HEK293 (cell line): ENCODE measurements around the gene DMGDH.

ENCODE experiments used
- CTCF ChIA-PET: fragments of 350-600 bp; formaldehyde crosslinking; extraction: SDS; loops from one replicate; lab custom pipeline; 2021; ENCODE audit warnings: antibody characterized with exemption; lab: Yijun Ruan, JAX
- POLR2A ChIA-PET: fragments of 300-600 bp; formaldehyde crosslinking; extraction: SDS; loops from one replicate; lab custom pipeline; 2020; ENCODE audit warnings: antibody characterized with exemption, inconsistent platforms; lab: Yijun Ruan, JAX
- H3K27ac ChIP-seq: fragments of 200-500 bp; sonication (Bioruptor generic); 2 replicates; pipeline ENCODE4 v1.5.1; 2014; ENCODE audit warnings: low read depth, low read length, control low read depth, inconsistent platforms; ENCODE audit errors: extremely low read depth
- H3K36me3 ChIP-seq, 2 experiments: fragments of 200-500 bp in 1 of 2; sonication (Bioruptor generic) in 1 of 2; 1 replicate in 1 of 2; 2 replicates in 1 of 2; pipeline ENCODE4 v1.5.1; 2014 to 2017; ENCODE audit warnings: inconsistent platforms in 2 of 2, low read length in 2 of 2; ENCODE audit not compliant: control insufficient read depth in 2 of 2, insufficient read depth in 1 of 2
- H3K4me1 ChIP-seq: fragments of 200-500 bp; sonication (Bioruptor generic); 2 replicates; pipeline ENCODE4 v1.5.1; 2014; ENCODE audit warnings: mild to moderate bottlenecking, low read length, inconsistent platforms; ENCODE audit not compliant: control insufficient read depth, insufficient read depth
- H3K4me3 ChIP-seq: 2 replicates; pipeline ENCODE4 v1.5.1; 2011; ENCODE audit warnings: low read depth, mild to moderate bottlenecking, control low read depth, low read length, moderate library complexity
- H3K9me3 ChIP-seq: fragments of 200-500 bp; sonication (Bioruptor generic); 2 replicates; pipeline ENCODE4 v1.5.1; 2014; ENCODE audit warnings: low read depth, low read length, inconsistent platforms; ENCODE audit not compliant: control insufficient read depth, insufficient read depth
- GFI1B ChIP-seq: fragments of 450-650 bp; formaldehyde crosslinking; IDR thresholded peaks from 2 replicates; pipeline ENCODE4 v1.5.1; 2016; ENCODE audit warnings: missing biosample characterization, missing genetic modification characterization
- IKZF3 ChIP-seq: fragments of 450-650 bp; IDR thresholded peaks from 2 replicates; pipeline ENCODE4 v1.5.0; 2018; ENCODE audit warnings: missing biosample characterization, mild to moderate bottlenecking, missing genetic modification characterization, moderate library complexity
- OSR2 ChIP-seq: fragments of 450-650 bp; formaldehyde crosslinking; IDR thresholded peaks from 2 replicates; pipeline ENCODE4 v1.5.1; 2016; ENCODE audit warnings: missing biosample characterization, missing genetic modification characterization
- SALL2 ChIP-seq: fragments of 450-650 bp; formaldehyde crosslinking; IDR thresholded peaks from 2 replicates; pipeline ENCODE4 v1.5.0; 2017; ENCODE audit warnings: missing biosample characterization, mild to moderate bottlenecking, missing genetic modification characterization, borderline replicate concordance
- SETDB1 ChIP-seq: IDR thresholded peaks from one replicate; pipeline ENCODE4 v1.6.1; 2017; ENCODE audit warnings: mild to moderate bottlenecking, low read length, moderate library complexity, mixed read lengths; ENCODE audit not compliant: insufficient read length
- ZBTB48 ChIP-seq: fragments of 450-650 bp; formaldehyde crosslinking; IDR thresholded peaks from 2 replicates; pipeline ENCODE4 v1.5.1; 2016; ENCODE audit warnings: missing biosample characterization, missing genetic modification characterization
- ZBTB8A ChIP-seq: fragments of 450-650 bp; formaldehyde crosslinking; IDR thresholded peaks from 2 replicates; pipeline ENCODE4 v1.5.1; 2016; ENCODE audit warnings: missing biosample characterization, missing genetic modification characterization
- ZNF10 ChIP-seq: fragments of 450-650 bp; formaldehyde crosslinking; IDR thresholded peaks from 2 replicates; pipeline ENCODE4 v1.5.1; 2017; ENCODE audit warnings: missing biosample characterization, missing genetic modification characterization
- ZNF121 ChIP-seq: fragments of 450-650 bp; formaldehyde crosslinking; IDR thresholded peaks from 2 replicates; pipeline ENCODE4 v1.5.1; 2016; ENCODE audit warnings: missing biosample characterization, missing genetic modification characterization
- ZNF214 ChIP-seq: fragments of 450-650 bp; formaldehyde crosslinking; IDR thresholded peaks from 2 replicates; pipeline ENCODE4 v1.5.1; 2017; ENCODE audit warnings: missing biosample characterization, mild to moderate bottlenecking, missing genetic modification characterization, borderline replicate concordance
- ZNF37A ChIP-seq: fragments of 450-650 bp; IDR thresholded peaks from 2 replicates; pipeline ENCODE4 v1.5.1; 2018; ENCODE audit warnings: missing biosample characterization, missing genetic modification characterization
- ZNF48 ChIP-seq: fragments of 450-650 bp; formaldehyde crosslinking; IDR thresholded peaks from 2 replicates; pipeline ENCODE4 v1.5.1; 2016; ENCODE audit warnings: missing biosample characterization, missing genetic modification characterization
- ZNF544 ChIP-seq: fragments of 450-650 bp; formaldehyde crosslinking; IDR thresholded peaks from 2 replicates; pipeline ENCODE4 v1.5.0; 2017; ENCODE audit warnings: missing biosample characterization, missing genetic modification characterization
- ZNF548 ChIP-seq: fragments of 450-650 bp; formaldehyde crosslinking; IDR thresholded peaks from 2 replicates; pipeline ENCODE4 v1.5.1; 2016; ENCODE audit warnings: missing biosample characterization, missing genetic modification characterization
- ZNF585B ChIP-seq: fragments of 450-650 bp; formaldehyde crosslinking; IDR thresholded peaks from 2 replicates; pipeline ENCODE4 v1.5.1; 2016; ENCODE audit warnings: missing biosample characterization, missing genetic modification characterization
- ZNF777 ChIP-seq: fragments of 450-650 bp; formaldehyde crosslinking; IDR thresholded peaks from 2 replicates; pipeline ENCODE4 v1.5.1; 2017; ENCODE audit warnings: missing biosample characterization, missing genetic modification characterization, borderline replicate concordance
- ZNF830 ChIP-seq: fragments of 450-650 bp; IDR thresholded peaks from 2 replicates; pipeline ENCODE4 v1.5.0; 2018; ENCODE audit warnings: missing biosample characterization, missing genetic modification characterization, low read depth, mild to moderate bottlenecking, moderate library complexity
- ZXDB ChIP-seq: fragments of 450-650 bp; formaldehyde crosslinking; IDR thresholded peaks from 2 replicates; pipeline ENCODE4 v1.5.1; 2016; ENCODE audit warnings: missing biosample characterization, missing genetic modification characterization
- TF ChIP-seq, protein P1 (sequence below): fragments of 450-650 bp; formaldehyde crosslinking; IDR thresholded peaks from 2 replicates; pipeline ENCODE4 v1.5.1; 2016; ENCODE audit warnings: missing biosample characterization, missing genetic modification characterization
- TF ChIP-seq, protein P2 (sequence below): fragments of 450-650 bp; formaldehyde crosslinking; IDR thresholded peaks from 2 replicates; pipeline ENCODE4 v1.5.1; 2016; ENCODE audit warnings: missing biosample characterization, missing genetic modification characterization
- TF ChIP-seq, protein P3 (sequence below): fragments of 450-650 bp; formaldehyde crosslinking; conservative IDR thresholded peaks from 2 replicates; pipeline ENCODE4 v1.5.1; 2016; ENCODE audit warnings: low read depth, missing biosample characterization, missing genetic modification characterization
- TF ChIP-seq, protein P4 (sequence below): fragments of 450-650 bp; formaldehyde crosslinking; optimal IDR thresholded peaks from 2 replicates; pipeline ENCODE3; 2016; ENCODE audit warnings: missing biosample characterization, mild to moderate bottlenecking, missing genetic modification characterization
- TF ChIP-seq, protein P5 (sequence below): fragments of 450-650 bp; formaldehyde crosslinking; IDR thresholded peaks from 2 replicates; pipeline ENCODE4 v1.5.1; 2017; ENCODE audit warnings: missing biosample characterization, mild to moderate bottlenecking, missing genetic modification characterization, moderate library complexity

The DMGDH gene

DNA sequence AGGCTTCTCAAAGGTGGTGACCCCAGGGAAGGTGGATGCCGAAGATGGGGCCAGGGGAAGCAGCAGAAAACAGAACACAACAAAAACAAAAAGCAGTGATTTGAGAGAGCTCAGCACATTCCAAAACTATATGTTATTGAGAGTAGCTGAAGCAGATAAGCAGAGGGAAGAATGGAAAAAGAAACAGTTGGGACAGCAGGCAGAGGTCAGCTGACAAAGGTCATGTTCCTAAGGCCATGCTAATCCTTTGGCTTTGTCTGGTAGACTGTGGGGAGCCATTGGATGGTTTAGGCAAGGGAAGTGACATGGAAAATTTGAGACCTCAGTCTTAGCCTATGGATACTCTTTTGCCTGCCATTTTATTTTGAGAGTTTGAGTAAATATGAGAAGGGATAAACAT lies 14.5 kb downstream of the DMGDH start:
- Histone ChIP-seq H3K9me3 (no peaks in the 10 kb centered on the region), H3K36me3 (no peaks in the 10 kb centered on the region), H3K4me3 (no peak overlapping the region), H3K27ac (no peak overlapping the region), H3K4me1 (no peaks in the 10 kb centered on the region)
- CTCF ChIA-PET, result interaction anchor here (0.6 to 0.7 kb wide), 4 partner anchors 35 to 809 kb away, joined by 3 to 4 read pairs (median 3); no protein-coding TSS in a partner anchor
- POLR2A ChIA-PET, result no interaction called here
- TF ChIP-seq, protein P1, sequence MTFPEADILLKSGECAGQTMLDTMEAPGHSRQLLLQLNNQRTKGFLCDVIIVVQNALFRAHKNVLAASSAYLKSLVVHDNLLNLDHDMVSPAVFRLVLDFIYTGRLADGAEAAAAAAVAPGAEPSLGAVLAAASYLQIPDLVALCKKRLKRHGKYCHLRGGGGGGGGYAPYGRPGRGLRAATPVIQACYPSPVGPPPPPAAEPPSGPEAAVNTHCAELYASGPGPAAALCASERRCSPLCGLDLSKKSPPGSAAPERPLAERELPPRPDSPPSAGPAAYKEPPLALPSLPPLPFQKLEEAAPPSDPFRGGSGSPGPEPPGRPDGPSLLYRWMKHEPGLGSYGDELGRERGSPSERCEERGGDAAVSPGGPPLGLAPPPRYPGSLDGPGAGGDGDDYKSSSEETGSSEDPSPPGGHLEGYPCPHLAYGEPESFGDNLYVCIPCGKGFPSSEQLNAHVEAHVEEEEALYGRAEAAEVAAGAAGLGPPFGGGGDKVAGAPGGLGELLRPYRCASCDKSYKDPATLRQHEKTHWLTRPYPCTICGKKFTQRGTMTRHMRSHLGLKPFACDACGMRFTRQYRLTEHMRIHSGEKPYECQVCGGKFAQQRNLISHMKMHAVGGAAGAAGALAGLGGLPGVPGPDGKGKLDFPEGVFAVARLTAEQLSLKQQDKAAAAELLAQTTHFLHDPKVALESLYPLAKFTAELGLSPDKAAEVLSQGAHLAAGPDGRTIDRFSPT, result no peak
- TF ChIP-seq SETDB1, result no peak
- TF ChIP-seq ZNF548 (tag by site-specific recombination), result no peak
- TF ChIP-seq ZNF121 (tag by site-specific recombination), result no peak
- no peak for TF ChIP-seq ZNF48 (tag by site-specific recombination)

DNA sequence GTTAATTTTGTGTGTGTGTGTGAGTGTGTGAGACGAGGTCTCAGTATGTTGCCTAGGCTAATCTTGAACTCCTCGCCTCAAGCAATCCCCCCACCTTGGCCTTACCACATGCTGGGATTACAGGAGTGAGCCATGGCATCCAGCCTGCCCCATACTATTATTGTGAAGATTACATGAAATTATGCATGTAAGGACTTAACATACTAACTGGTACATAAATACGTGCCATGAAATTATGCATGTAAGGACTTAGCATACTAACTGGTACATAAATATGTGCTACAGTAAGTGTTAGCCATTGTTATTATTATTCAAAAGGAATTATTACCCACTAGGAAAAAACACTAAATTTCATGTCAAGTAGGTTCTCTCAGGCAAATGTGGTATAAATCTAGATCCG lies 16.2 kb downstream of the DMGDH start:
- POLR2A ChIA-PET, result no interaction called here
- H3K27ac ChIP-seq, result no peak overlapping the region
- TF ChIP-seq ZNF585B, result no peak
- no peak for TF ChIP-seq ZBTB48 (tag by site-specific recombination)
- TF ChIP-seq GFI1B (tag by site-specific recombination), result no peak
- TF ChIP-seq, protein P2, sequence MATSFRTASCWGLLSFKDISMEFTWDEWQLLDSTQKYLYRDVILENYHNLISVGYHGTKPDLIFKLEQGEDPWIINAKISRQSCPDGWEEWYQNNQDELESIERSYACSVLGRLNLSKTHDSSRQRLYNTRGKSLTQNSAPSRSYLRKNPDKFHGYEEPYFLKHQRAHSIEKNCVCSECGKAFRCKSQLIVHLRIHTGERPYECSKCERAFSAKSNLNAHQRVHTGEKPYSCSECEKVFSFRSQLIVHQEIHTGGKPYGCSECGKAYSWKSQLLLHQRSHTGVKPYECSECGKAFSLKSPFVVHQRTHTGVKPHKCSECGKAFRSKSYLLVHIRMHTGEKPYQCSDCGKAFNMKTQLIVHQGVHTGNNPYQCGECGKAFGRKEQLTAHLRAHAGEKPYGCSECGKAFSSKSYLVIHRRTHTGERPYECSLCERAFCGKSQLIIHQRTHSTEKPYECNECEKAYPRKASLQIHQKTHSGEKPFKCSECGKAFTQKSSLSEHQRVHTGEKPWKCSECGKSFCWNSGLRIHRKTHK, result no peak
- no peak for TF ChIP-seq IKZF3 (tag by site-specific recombination)
- no peak for TF ChIP-seq ZNF37A (tag by site-specific recombination)
- TF ChIP-seq, protein P3, sequence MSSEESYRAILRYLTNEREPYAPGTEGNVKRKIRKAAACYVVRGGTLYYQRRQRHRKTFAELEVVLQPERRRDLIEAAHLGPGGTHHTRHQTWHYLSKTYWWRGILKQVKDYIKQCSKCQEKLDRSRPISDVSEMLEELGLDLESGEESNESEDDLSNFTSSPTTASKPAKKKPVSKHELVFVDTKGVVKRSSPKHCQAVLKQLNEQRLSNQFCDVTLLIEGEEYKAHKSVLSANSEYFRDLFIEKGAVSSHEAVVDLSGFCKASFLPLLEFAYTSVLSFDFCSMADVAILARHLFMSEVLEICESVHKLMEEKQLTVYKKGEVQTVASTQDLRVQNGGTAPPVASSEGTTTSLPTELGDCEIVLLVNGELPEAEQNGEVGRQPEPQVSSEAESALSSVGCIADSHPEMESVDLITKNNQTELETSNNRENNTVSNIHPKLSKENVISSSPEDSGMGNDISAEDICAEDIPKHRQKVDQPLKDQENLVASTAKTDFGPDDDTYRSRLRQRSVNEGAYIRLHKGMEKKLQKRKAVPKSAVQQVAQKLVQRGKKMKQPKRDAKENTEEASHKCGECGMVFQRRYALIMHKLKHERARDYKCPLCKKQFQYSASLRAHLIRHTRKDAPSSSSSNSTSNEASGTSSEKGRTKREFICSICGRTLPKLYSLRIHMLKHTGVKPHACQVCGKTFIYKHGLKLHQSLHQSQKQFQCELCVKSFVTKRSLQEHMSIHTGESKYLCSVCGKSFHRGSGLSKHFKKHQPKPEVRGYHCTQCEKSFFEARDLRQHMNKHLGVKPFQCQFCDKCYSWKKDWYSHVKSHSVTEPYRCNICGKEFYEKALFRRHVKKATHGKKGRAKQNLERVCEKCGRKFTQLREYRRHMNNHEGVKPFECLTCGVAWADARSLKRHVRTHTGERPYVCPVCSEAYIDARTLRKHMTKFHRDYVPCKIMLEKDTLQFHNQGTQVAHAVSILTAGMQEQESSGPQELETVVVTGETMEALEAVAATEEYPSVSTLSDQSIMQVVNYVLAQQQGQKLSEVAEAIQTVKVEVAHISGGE (tag by site-specific recombination), result no peak
- no peak for TF ChIP-seq ZNF214 (tag by site-specific recombination)
- no peak for TF ChIP-seq SALL2 (tag by site-specific recombination)
- no peak for TF ChIP-seq OSR2
- no peak for TF ChIP-seq ZNF830
- no peak for TF ChIP-seq ZBTB8A (tag by site-specific recombination)
- TF ChIP-seq ZNF544, result no peak
- no peak for TF ChIP-seq ZNF10
- TF ChIP-seq ZXDB (tag by site-specific recombination), result no peak
- TF ChIP-seq ZNF777, result no peak
- TF ChIP-seq, protein P4, sequence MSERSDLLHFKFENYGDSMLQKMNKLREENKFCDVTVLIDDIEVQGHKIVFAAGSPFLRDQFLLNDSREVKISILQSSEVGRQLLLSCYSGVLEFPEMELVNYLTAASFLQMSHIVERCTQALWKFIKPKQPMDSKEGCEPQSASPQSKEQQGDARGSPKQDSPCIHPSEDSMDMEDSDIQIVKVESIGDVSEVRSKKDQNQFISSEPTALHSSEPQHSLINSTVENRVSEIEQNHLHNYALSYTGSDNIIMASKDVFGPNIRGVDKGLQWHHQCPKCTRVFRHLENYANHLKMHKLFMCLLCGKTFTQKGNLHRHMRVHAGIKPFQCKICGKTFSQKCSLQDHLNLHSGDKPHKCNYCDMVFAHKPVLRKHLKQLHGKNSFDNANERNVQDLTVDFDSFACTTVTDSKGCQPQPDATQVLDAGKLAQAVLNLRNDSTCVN, result no peak
- TF ChIP-seq, protein P5, sequence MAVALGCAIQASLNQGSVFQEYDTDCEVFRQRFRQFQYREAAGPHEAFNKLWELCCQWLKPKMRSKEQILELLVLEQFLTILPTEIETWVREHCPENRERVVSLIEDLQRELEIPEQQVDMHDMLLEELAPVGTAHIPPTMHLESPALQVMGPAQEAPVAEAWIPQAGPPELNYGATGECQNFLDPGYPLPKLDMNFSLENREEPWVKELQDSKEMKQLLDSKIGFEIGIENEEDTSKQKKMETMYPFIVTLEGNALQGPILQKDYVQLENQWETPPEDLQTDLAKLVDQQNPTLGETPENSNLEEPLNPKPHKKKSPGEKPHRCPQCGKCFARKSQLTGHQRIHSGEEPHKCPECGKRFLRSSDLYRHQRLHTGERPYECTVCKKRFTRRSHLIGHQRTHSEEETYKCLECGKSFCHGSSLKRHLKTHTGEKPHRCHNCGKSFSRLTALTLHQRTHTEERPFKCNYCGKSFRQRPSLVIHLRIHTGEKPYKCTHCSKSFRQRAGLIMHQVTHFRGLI (tag by site-specific recombination), result no peak
- TF ChIP-seq, all 188 proteins: peak for 0
- H3K36me3 ChIP-seq, result no peaks in the 10 kb centered on the region
- no peaks in the 10 kb centered on the region for H3K4me1 ChIP-seq
- H3K9me3 ChIP-seq, result no peaks in the 10 kb centered on the region
- H3K4me3 ChIP-seq, result no peak overlapping the region
- CTCF ChIA-PET, result interaction anchor here (0.6 kb wide), 1 partner anchor 52 kb away, joined by 3 read pairs; no protein-coding TSS in a partner anchor
